ENCODE results near the gene CCL2.

The CCL2 gene

GRCh38 chr17:34303606-34304005 lies 48.5 kb downstream of the CCL2 start:
- no peaks in the 10 kb centered on the region for H3K27me3 ChIP-seq
- no peak overlapping the region for H3K4me3 ChIP-seq (ENCODE audit: low read depth in 1 of 2, low read length in 1 of 2)
- no peak for TF ChIP-seq CTCF (IDR thresholded peaks at IDR 0.05)
- H3K27ac ChIP-seq, result no peak overlapping the region
- H3K36me3 ChIP-seq, result no peaks in the 10 kb centered on the region
- H3K9me3 ChIP-seq, result no peaks in the 10 kb centered on the region
- H3K4me1 ChIP-seq (ENCODE audit: control insufficient read depth in 1 of 2, insufficient read depth in 1 of 2, low read depth in 1 of 2, low read length in 1 of 2), result peaks cover 8 to 11% of the 10 kb centered on the region in 2 experiments

GRCh38 chr17:34305061-34305460 lies 50.0 kb downstream of the CCL2 start:
- TF ChIP-seq CTCF (IDR thresholded peaks at IDR 0.05), result no peak
- Histone ChIP-seq H3K4me3 (ENCODE audit: low read depth in 1 of 2, low read length in 1 of 2) (no peak overlapping the region), H3K9me3 (no peaks in the 10 kb centered on the region), H3K4me1 (ENCODE audit: control insufficient read depth in 1 of 2, insufficient read depth in 1 of 2, low read depth in 1 of 2, low read length in 1 of 2) (peaks cover 8 to 11% of the 10 kb centered on the region in 2 experiments), H3K36me3 (no peaks in the 10 kb centered on the region), H3K27me3 (no peaks in the 10 kb centered on the region), H3K27ac (no peak overlapping the region)

- Histone ChIP-seq H3K4me3 (ENCODE audit: low read depth in 1 of 2, low read length in 1 of 2) (no peak overlapping the region), H3K27ac (no peak overlapping the region), H3K9me3 (no peaks in the 10 kb centered on the region), H3K36me3 (no peaks in the 10 kb centered on the region), H3K4me1 (ENCODE audit: control insufficient read depth in 1 of 2, insufficient read depth in 1 of 2, low read depth in 1 of 2, low read length in 1 of 2) (peaks cover 8 to 11% of the 10 kb centered on the region in 2 experiments), H3K27me3 (no peaks in the 10 kb centered on the region)
- no peak for TF ChIP-seq CTCF (IDR thresholded peaks at IDR 0.05)
Measured at GRCh38 chr17:34305606-34306005, 50.5 kb downstream of the CCL2 start.

GRCh38 chr17:34306466-34306865 lies 51.4 kb downstream of the CCL2 start:
- H3K27ac ChIP-seq, result no peak overlapping the region
- no peak overlapping the region for H3K4me3 ChIP-seq (ENCODE audit: low read depth in 1 of 2, low read length in 1 of 2)
- H3K36me3 ChIP-seq, result no peaks in the 10 kb centered on the region
- no peaks in the 10 kb centered on the region for H3K27me3 ChIP-seq
- no peak for TF ChIP-seq CTCF (IDR thresholded peaks at IDR 0.05)
- peaks cover 8 to 11% of the 10 kb centered on the region in 2 experiments for H3K4me1 ChIP-seq (ENCODE audit: control insufficient read depth in 1 of 2, insufficient read depth in 1 of 2, low read depth in 1 of 2, low read length in 1 of 2)
- no peaks in the 10 kb centered on the region for H3K9me3 ChIP-seq

Data from neutrophil (primary cell).